OCI-LY7 (cell line): ENCODE results near the gene EHBP1. TPM values are rescaled to one million over a fixed set of nuclear protein-coding genes. Genes with fewer than 3 reads are reported as not detected.

Experiments used
- BruUV-seq: library from RNA; stranded (reverse); fragments of 400-500 nt; replicated peaks from 2 replicates; lab custom pipeline; 2021; lab: Mats Ljungman, UMichigan
- CTCF ChIA-PET: fragments of 300-600 bp; sonication (Branson Sonifier 250); formaldehyde crosslinking; loops from one replicate; lab custom pipeline; 2022; ENCODE audit warnings: antibody characterized with exemption; ENCODE audit not compliant: unreplicated experiment; lab: Charles Lee
- POLR2A ChIA-PET: fragments of 300-600 bp; sonication (Branson Sonifier 250); formaldehyde crosslinking; loops from one replicate; lab custom pipeline; 2022; ENCODE audit warnings: antibody characterized with exemption; lab: Charles Lee
- DNase-seq: peaks from one replicate; pipeline ENCODE4 v3.0.0-alpha.2; 2015; ENCODE audit warnings: low spot score
- H2AFZ ChIP-seq: fragments of 200-600 bp; sonication (generic), shearing (Covaris generic); 2 replicates; pipeline ENCODE4 v1.6.1; 2014; ENCODE audit warnings: mild to moderate bottlenecking, antibody characterized with exemption, low read length, moderate library complexity
- H3K27ac ChIP-seq: fragments of 200-600 bp; sonication (generic); 2 replicates; pipeline ENCODE4 v1.5.1; 2014; ENCODE audit warnings: mixed run types, low read depth, mild to moderate bottlenecking, moderate library complexity, low read length, inconsistent platforms; ENCODE audit not compliant: poor library complexity, severe bottlenecking
- H3K36me3 ChIP-seq: fragments of 200-600 bp; sonication (generic); 2 replicates; pipeline ENCODE4 v1.6.1; 2014; ENCODE audit warnings: mild to moderate bottlenecking, antibody characterized with exemption, low read length, moderate library complexity, mixed read lengths; ENCODE audit not compliant: insufficient read depth
- H3K4me1 ChIP-seq: fragments of 200-600 bp; sonication (generic); 2 replicates; pipeline ENCODE4 v1.5.1; 2014; ENCODE audit warnings: mild to moderate bottlenecking, low read length; ENCODE audit not compliant: insufficient read depth, poor library complexity, severe bottlenecking
- H3K4me2 ChIP-seq: fragments of 200-600 bp; sonication (generic); 2 replicates; pipeline ENCODE4 v1.6.1; 2014; ENCODE audit warnings: mild to moderate bottlenecking, low read length
- H3K4me3 ChIP-seq: fragments of 200-600 bp; sonication (generic); 2 replicates; pipeline ENCODE4 v1.5.1; 2014; ENCODE audit warnings: mild to moderate bottlenecking, low read depth, low read length; ENCODE audit not compliant: poor library complexity, severe bottlenecking
- H3K79me2 ChIP-seq: fragments of 200-600 bp; sonication (generic); 2 replicates; pipeline ENCODE4 v1.6.1; 2016; ENCODE audit warnings: low read depth, mild to moderate bottlenecking, low read length, moderate library complexity, mixed read lengths; ENCODE audit not compliant: insufficient read depth
- H3K9me2 ChIP-seq: fragments of 200-600 bp; sonication (generic); 2 replicates; pipeline ENCODE4 v1.6.1; 2016; ENCODE audit warnings: mild to moderate bottlenecking, low read length, mixed read lengths; ENCODE audit not compliant: insufficient read depth
- H3K9me3 ChIP-seq: fragments of 200-600 bp; sonication (generic); 2 replicates; pipeline ENCODE4 v1.6.1; 2014; ENCODE audit warnings: mild to moderate bottlenecking, mixed run types, low read length, mixed read lengths
- H4K20me1 ChIP-seq: fragments of 200-600 bp; sonication (generic); 2 replicates; pipeline ENCODE4 v1.6.1; 2014; ENCODE audit warnings: mild to moderate bottlenecking, antibody characterized with exemption, low read length, moderate library complexity, mixed read lengths; ENCODE audit not compliant: insufficient read depth
- CTCF ChIP-seq: fragments of 200-600 bp; sonication (generic); conservative IDR thresholded peaks from 2 replicates; pipeline ENCODE4 v1.5.1; 2014; ENCODE audit warnings: mild to moderate bottlenecking, antibody characterized with exemption, low read length, moderate library complexity, mixed read lengths
- EZH2phosphoT487 ChIP-seq: fragments of 200-600 bp; sonication (generic); IDR thresholded peaks from 2 replicates; pipeline ENCODE4 v1.6.1; 2018; ENCODE audit warnings: low read depth, borderline replicate concordance, mild to moderate bottlenecking, mixed run types, antibody characterized with exemption, low read length, moderate library complexity, mixed read lengths
- intact Hi-C: fragments of 100-400 bp; cut with micrococcal nuclease; formaldehyde crosslinking; loops from one replicate; pipeline ENCODE4 v1.10.0; 2022; ENCODE audit not compliant: unreplicated experiment
- total RNA-seq, 2 experiments: library from RNA; depleted of rRNA in 1 of 2; stranded (reverse); fragments of >200 nt in 1 of 2; shearing (Covaris generic) in 1 of 2; gene quantifications; 2 replicates each; pipeline ENCODE4 v1.2.3, GENCODE V29; 2014 to 2022

The EHBP1 gene
- total RNA-seq, 2 experiments from 2014 or later, result 26.8 to 34.1 TPM

GRCh38 chr2:62716768-62717167 lies 11.3 kb downstream of the EHBP1 start:
- no peak for DNase-seq
- H3K4me2 ChIP-seq, result no peak overlapping the region
- H3K36me3 ChIP-seq, result peaks cover 24% of the 10 kb centered on the region
- peaks cover 25% of the 10 kb centered on the region; the same call in 1 of the 2 replicates for H3K79me2 ChIP-seq
- H3K4me3 ChIP-seq, result no peak overlapping the region
- no peaks in the 10 kb centered on the region for H3K4me1 ChIP-seq
- peaks cover 4% of the 10 kb centered on the region; the same call in 1 of the 2 replicates for H3K9me3 ChIP-seq
- H3K9me2 ChIP-seq, result no peaks in the 10 kb centered on the region
- POLR2A ChIA-PET, result no interaction called here
- BruUV-seq, result no TSS peak
- no peak overlapping the region for H2AFZ ChIP-seq
- no peaks in the 10 kb centered on the region; the same call in 1 of the 2 replicates for H4K20me1 ChIP-seq
- CTCF ChIA-PET, result no interaction called here
- no peak overlapping the region for H3K27ac ChIP-seq
- TF ChIP-seq CTCF (no peak), EZH2phosphoT487 (no peak)
- intact Hi-C loops, result no loop called here

- TF ChIP-seq CTCF, result no peak
- TF ChIP-seq EZH2phosphoT487, result no peak
- intact Hi-C loops, result no loop called here
- POLR2A ChIA-PET, result no interaction called here
- Histone ChIP-seq H3K9me3 (peaks cover 4% of the 10 kb centered on the region; the same call in 1 of the 2 replicates), H3K4me2 (no peak overlapping the region), H2AFZ (no peak overlapping the region), H3K4me3 (no peak overlapping the region), H3K9me2 (no peaks in the 10 kb centered on the region), H4K20me1 (no peaks in the 10 kb centered on the region), H3K27ac (no peak overlapping the region), H3K79me2 (peaks cover 24% of the 10 kb centered on the region; the same call in 1 of the 2 replicates), H3K4me1 (no peaks in the 10 kb centered on the region), H3K36me3 (peaks cover 16% of the 10 kb centered on the region)
- DNase-seq, result no peak
- no TSS peak for BruUV-seq
- CTCF ChIA-PET, result no interaction called here
Observed at GRCh38 chr2:62717503-62718081, 12.1 kb downstream of the EHBP1 start.

GRCh38 chr2:62718225-62718822 lies 12.8 kb downstream of the EHBP1 start:
- no peak overlapping the region for H3K4me3 ChIP-seq
- no peaks in the 10 kb centered on the region for H3K4me1 ChIP-seq
- H3K79me2 ChIP-seq, result peaks cover 23% of the 10 kb centered on the region; the same call in 1 of the 2 replicates
- CTCF ChIA-PET, result no interaction called here
- BruUV-seq, result no TSS peak
- TF ChIP-seq EZH2phosphoT487 (no peak), CTCF (no peak)
- intact Hi-C loops, result no loop called here
- no peaks in the 10 kb centered on the region for H4K20me1 ChIP-seq
- H3K9me3 ChIP-seq, result peaks cover 4% of the 10 kb centered on the region; the same call in 1 of the 2 replicates
- H2AFZ ChIP-seq, result no peak overlapping the region
- no peak overlapping the region for H3K27ac ChIP-seq
- peaks cover 15% of the 10 kb centered on the region for H3K36me3 ChIP-seq
- DNase-seq, result no peak
- no peaks in the 10 kb centered on the region for H3K9me2 ChIP-seq
- no peak overlapping the region for H3K4me2 ChIP-seq
- POLR2A ChIA-PET, result interaction anchor here (0.7 to 1.1 kb wide), 2 partner anchors 21 to 60 kb away, joined by 3 to 5 read pairs; no protein-coding TSS in a partner anchor
